DND-41 (cell line): ENCODE measurements around the gene CAPN3.

Source experiments
- ATAC-seq: fragments of 200-7000 bp; cut with Tn5 transposase; 3 replicates; pipeline ENCODE4 v1.9.1; 2021; ENCODE audit warnings: low read depth; ENCODE audit not compliant: insufficient read depth
- DNase-seq: peaks from one replicate; pipeline ENCODE4 v3.0.0-alpha.2; 2020
- H2AFZ ChIP-seq: 2 replicates; pipeline ENCODE4 v1.6.0; 2012; ENCODE audit warnings: low read depth, low read length
- H3K27ac ChIP-seq: 2 replicates; pipeline ENCODE4 v1.5.1; 2012; ENCODE audit warnings: low read length, inconsistent platforms
- H3K27me3 ChIP-seq: fragments of 200-600 bp; sonication (generic); 2 replicates; pipeline ENCODE4 v1.6.0; 2012; ENCODE audit warnings: low read length, mild to moderate bottlenecking, inconsistent platforms; ENCODE audit not compliant: insufficient read depth, poor library complexity
- H3K36me3 ChIP-seq: 2 replicates; pipeline ENCODE4 v1.5.1; 2012; ENCODE audit warnings: low read length, inconsistent platforms; ENCODE audit not compliant: insufficient read depth
- H3K4me1 ChIP-seq: 2 replicates; pipeline ENCODE4 v1.5.1; 2012; ENCODE audit warnings: mild to moderate bottlenecking, low read length; ENCODE audit not compliant: insufficient read depth
- H3K4me2 ChIP-seq: 2 replicates; pipeline ENCODE4 v1.6.0; 2012; ENCODE audit warnings: mild to moderate bottlenecking, moderate library complexity, low read length, inconsistent platforms; ENCODE audit not compliant: insufficient read depth
- H3K4me3 ChIP-seq, 2 experiments: fragments of 200-600 bp in 1 of 2; shearing (Covaris generic) in 1 of 2; 2 replicates each; pipeline ENCODE4 v1.5.1; 2012 to 2016; ENCODE audit warnings: inconsistent platforms in 2 of 2, low read length in 2 of 2, mild to moderate bottlenecking in 2 of 2, low read depth in 1 of 2, moderate library complexity in 1 of 2
- H3K79me2 ChIP-seq: 2 replicates; pipeline ENCODE4 v1.6.0; 2012; ENCODE audit warnings: low read length, inconsistent platforms; ENCODE audit not compliant: insufficient read depth
- H3K9ac ChIP-seq: 2 replicates; pipeline ENCODE4 v1.6.0; 2012; ENCODE audit warnings: low read depth, mild to moderate bottlenecking, inconsistent platforms, low read length, moderate library complexity
- H3K9me3 ChIP-seq: 2 replicates; pipeline ENCODE4 v1.5.1; 2012; ENCODE audit warnings: low read length, moderate library complexity, mild to moderate bottlenecking, inconsistent platforms; ENCODE audit not compliant: insufficient read depth, severe bottlenecking
- H4K20me1 ChIP-seq: 2 replicates; pipeline ENCODE4 v1.6.0; 2012; ENCODE audit warnings: low read length; ENCODE audit not compliant: insufficient read depth
- CTCF ChIP-seq: IDR thresholded peaks from 2 replicates; pipeline ENCODE4 v1.5.1; 2012; ENCODE audit warnings: borderline replicate concordance, low read length, moderate library complexity, mild to moderate bottlenecking; ENCODE audit not compliant: poor library complexity, severe bottlenecking; ENCODE audit errors: extremely low read depth
- EZH2 ChIP-seq: IDR thresholded peaks from 3 replicates; pipeline ENCODE4 v1.6.1; 2012; ENCODE audit warnings: borderline replicate concordance, low read depth, mild to moderate bottlenecking, moderate library complexity, low read length, inconsistent platforms; ENCODE audit not compliant: severe bottlenecking

Gene CAPN3

GRCh38 chr15:42408178-42408577 lies 48.9 kb downstream of the CAPN3 start:
- Histone ChIP-seq H4K20me1 (no peaks in the 10 kb centered on the region), H3K27me3 (no peaks in the 10 kb centered on the region), H3K4me2 (no peak overlapping the region), H2AFZ (no peak overlapping the region), H3K27ac (no peak overlapping the region), H3K9me3 (no peaks in the 10 kb centered on the region), H3K79me2 (no peaks in the 10 kb centered on the region), H3K4me3 (no peak overlapping the region), H3K9ac (no peak overlapping the region), H3K4me1 (no peaks in the 10 kb centered on the region), H3K36me3 (peaks cover 4% of the 10 kb centered on the region; the same call in 1 of the 2 replicates)
- DNase-seq (no peak), ATAC-seq (no peak)
- TF ChIP-seq CTCF: no peak
- no peak for TF ChIP-seq EZH2

GRCh38 chr15:42409011-42409410 lies 49.7 kb downstream of the CAPN3 start:
- H3K4me1 ChIP-seq: no peaks in the 10 kb centered on the region
- no peak overlapping the region for H3K4me3 ChIP-seq
- no peak overlapping the region for H3K9ac ChIP-seq
- ATAC-seq (no peak), DNase-seq (no peak)
- H4K20me1 ChIP-seq: no peaks in the 10 kb centered on the region
- no peaks in the 10 kb centered on the region for H3K79me2 ChIP-seq
- TF ChIP-seq CTCF: no peak
- no peak for TF ChIP-seq EZH2
- no peaks in the 10 kb centered on the region for H3K27me3 ChIP-seq
- no peak overlapping the region for H3K27ac ChIP-seq
- H2AFZ ChIP-seq: no peak overlapping the region
- H3K36me3 ChIP-seq: peaks cover 4% of the 10 kb centered on the region; the same call in 1 of the 2 replicates
- no peak overlapping the region for H3K4me2 ChIP-seq
- no peaks in the 10 kb centered on the region for H3K9me3 ChIP-seq

GRCh38 chr15:42411884-42412283 lies 52.6 kb downstream of the CAPN3 start:
- ATAC-seq: no peak
- Histone ChIP-seq H4K20me1 (no peaks in the 10 kb centered on the region), H3K79me2 (no peaks in the 10 kb centered on the region), H3K4me1 (no peaks in the 10 kb centered on the region), H3K9ac (no peak overlapping the region), H3K27me3 (no peaks in the 10 kb centered on the region), H3K4me2 (no peak overlapping the region), H3K9me3 (no peaks in the 10 kb centered on the region), H2AFZ (no peak overlapping the region), H3K4me3 (no peak overlapping the region), H3K36me3 (peaks cover 13% of the 10 kb centered on the region; the same call in 1 of the 2 replicates), H3K27ac (no peak overlapping the region)
- no peak for DNase-seq
- TF ChIP-seq EZH2: no peak
- TF ChIP-seq CTCF: no peak

- Histone ChIP-seq H3K27ac (no peak overlapping the region), H3K4me2 (no peak overlapping the region), H3K9me3 (no peaks in the 10 kb centered on the region), H3K4me1 (no peaks in the 10 kb centered on the region), H3K4me3 (no peak overlapping the region), H3K79me2 (no peaks in the 10 kb centered on the region), H3K36me3 (peaks cover 22% of the 10 kb centered on the region; the same call in 1 of the 2 replicates), H4K20me1 (no peaks in the 10 kb centered on the region), H3K27me3 (no peaks in the 10 kb centered on the region), H3K9ac (no peak overlapping the region), H2AFZ (no peak overlapping the region)
- TF ChIP-seq EZH2: no peak
- TF ChIP-seq CTCF: no peak
- ATAC-seq (no peak), DNase-seq (no peak)
Observed at GRCh38 chr15:42413920-42414319, 54.6 kb downstream of the CAPN3 start.
